Measurements from ENCODE around the gene RAD51B. TPM values are rescaled to one million over a fixed set of nuclear protein-coding genes. Genes with fewer than 3 reads are reported as not detected.

RAD51B gene
- total RNA-seq, 2 donors from 2014 or later, result 9.3 to 12.1 TPM

DNA sequence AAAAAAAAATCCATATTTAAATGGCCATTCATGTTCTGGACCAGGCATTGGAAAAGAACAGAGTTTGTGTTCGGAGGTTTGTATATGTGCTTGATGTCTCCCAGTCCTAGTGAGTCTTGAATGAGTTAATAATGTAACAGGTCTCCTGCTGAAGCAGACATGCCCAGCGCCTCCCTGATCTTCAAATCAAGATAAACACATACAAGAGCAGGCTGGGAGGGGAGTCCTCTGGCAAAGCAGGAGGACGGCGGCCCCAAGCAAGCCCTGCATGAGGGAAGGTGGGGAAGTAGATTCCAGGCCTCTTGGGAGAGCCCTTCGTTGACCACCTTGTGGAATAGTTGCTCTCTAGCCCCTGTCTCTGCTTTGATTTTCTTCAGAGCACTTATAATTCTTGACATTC, 817.0 kb downstream of the RAD51B start:
- no peak for TF ChIP-seq CTCF (IDR thresholded peaks at IDR 0.05)
- peaks cover 27 to 48% of the 10 kb centered on the region in 2 donors for H3K4me1 ChIP-seq (ENCODE audit: control insufficient read depth in 1 of 2, low read depth in 2 of 2)
- ATAC-seq (ENCODE audit: insufficient number of reproducible peaks, low FRiP score, low read depth) (no peak), DNase-seq (ENCODE audit: low spot score) (no peak)
- no peaks in the 10 kb centered on the region for H3K27me3 ChIP-seq (replicated peaks; ENCODE audit: insufficient read depth)
- no peak overlapping the region for H3K27ac ChIP-seq
- no peak overlapping the region for H3K4me3 ChIP-seq
- H3K9me3 ChIP-seq, result peaks cover 3% of the 10 kb centered on the region
- H3K36me3 ChIP-seq, result no peaks in the 10 kb centered on the region

DNA sequence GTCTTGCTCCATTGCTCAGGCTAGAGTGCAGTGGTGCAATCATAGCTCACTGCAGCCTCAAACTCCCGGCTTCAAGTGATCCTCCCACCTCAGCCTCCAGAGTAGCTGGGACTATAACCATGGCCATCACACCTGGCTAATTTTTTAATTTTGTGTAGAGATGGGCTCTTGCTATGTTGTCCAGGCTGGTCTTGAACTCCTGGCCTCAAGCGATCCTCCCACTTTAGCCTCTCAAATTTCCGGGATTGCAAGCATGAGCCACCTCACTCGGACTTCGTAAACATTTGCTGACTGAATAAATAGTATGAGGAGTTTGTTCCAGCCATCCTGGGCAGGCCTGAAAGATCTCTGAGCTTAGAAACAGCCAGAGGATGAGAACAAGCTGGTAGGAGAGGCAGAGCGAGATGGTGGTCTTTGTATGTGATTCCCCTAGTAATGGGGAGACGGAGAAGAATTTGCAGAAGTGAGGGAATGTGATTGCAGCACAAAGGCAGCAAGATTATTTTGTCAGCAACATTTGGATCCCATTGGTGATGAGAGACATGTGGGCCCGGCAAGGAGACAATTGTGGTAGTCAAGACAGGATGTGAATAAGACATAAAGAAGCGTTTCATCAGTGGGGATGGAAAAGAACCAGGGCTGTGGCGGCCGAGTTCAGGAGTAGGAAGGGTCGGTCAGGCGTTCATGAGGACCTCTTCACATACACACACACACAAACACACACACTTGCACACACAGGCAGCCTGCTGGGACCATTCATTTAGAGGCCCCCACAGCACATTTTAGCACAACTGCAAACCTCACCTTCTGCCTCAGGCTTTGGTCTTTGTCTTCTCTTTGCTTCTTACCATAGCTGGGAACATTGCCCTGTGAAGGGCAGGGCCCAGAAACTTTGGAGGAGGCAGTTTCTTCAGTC, 817.8 kb downstream of the RAD51B start:
- DNase-seq (ENCODE audit: low spot score) (no peak), ATAC-seq (ENCODE audit: insufficient number of reproducible peaks, low FRiP score, low read depth) (no peak)
- peaks cover 25 to 40% of the 10 kb centered on the region in 2 donors for H3K4me1 ChIP-seq (ENCODE audit: control insufficient read depth in 1 of 2, low read depth in 2 of 2)

DNA sequence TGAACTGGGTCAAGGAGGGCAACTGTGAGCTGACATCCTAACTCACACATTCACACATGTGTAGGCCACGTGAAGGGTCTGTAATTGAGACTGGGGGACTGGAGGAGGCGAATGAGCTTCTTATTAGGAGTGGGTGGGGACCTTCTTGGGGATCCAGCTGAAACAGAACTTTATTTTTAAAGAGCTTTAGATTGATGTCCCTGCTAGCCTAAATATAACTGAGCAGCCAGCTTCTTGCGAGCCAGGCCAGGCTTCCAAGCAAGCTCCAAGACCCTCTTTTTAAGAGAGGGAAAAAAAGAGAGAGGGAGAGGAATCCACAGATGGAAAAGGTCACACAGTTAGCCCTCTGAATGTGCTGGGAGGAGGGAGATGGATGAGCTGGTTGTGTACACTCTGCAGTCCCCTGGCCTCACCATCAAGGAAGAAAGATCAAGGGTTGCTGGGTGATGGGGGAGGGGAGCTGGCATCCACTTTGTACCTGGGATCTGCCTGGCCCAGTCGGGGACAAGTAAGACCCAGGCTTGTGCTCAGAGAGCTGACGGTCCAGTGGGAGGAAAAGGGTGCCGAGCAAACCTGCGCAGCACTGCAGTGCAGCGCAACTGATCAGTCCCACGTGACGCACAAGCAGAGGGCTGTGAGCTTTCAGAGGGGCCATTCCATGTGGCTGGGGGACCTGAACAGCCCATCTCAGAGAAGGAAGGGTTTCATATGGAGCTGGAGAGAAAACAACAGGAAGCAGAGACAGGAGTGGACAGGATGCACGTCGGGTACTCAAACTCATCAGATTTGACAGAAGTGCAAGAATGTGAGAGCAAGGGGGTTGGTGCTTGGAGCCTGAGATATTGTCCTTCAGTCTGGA, 818.8 kb downstream of the RAD51B start:
- Histone ChIP-seq H3K27me3 (replicated peaks; ENCODE audit: insufficient read depth) (no peaks in the 10 kb centered on the region), H3K9me3 (peaks cover 3% of the 10 kb centered on the region), H3K36me3 (no peaks in the 10 kb centered on the region), H3K27ac (peak overlapping the region in 1 of 2 donors; percentile 28), H3K4me1 (ENCODE audit: control insufficient read depth in 1 of 2, low read depth in 2 of 2) (peaks cover 19 to 33% of the 10 kb centered on the region in 2 donors), H3K4me3 (no peak overlapping the region)
- TF ChIP-seq CTCF (IDR thresholded peaks at IDR 0.05), result no peak
- ATAC-seq (ENCODE audit: insufficient number of reproducible peaks, low FRiP score, low read depth), result no peak
- DNase-seq (ENCODE audit: low spot score), result no peak

More for the DNA sequence above, 817.8 kb downstream of the RAD51B start:
- TF ChIP-seq CTCF (IDR thresholded peaks at IDR 0.05), result no peak
- Histone ChIP-seq H3K4me3 (no peak overlapping the region), H3K27me3 (replicated peaks; ENCODE audit: insufficient read depth) (no peaks in the 10 kb centered on the region), H3K36me3 (no peaks in the 10 kb centered on the region), H3K9me3 (peaks cover 3% of the 10 kb centered on the region), H3K27ac (peak overlapping the region in 1 of 2 donors; percentile 28)

- H3K27me3 ChIP-seq (replicated peaks; ENCODE audit: insufficient read depth), result no peaks in the 10 kb centered on the region
- peak overlapping the region; percentile 21 to 37 for H3K27ac ChIP-seq
- no peak overlapping the region for H3K4me3 ChIP-seq
- no peaks in the 10 kb centered on the region for H3K36me3 ChIP-seq
- DNase-seq (ENCODE audit: low spot score), result no peak
- peaks cover 3% of the 10 kb centered on the region for H3K9me3 ChIP-seq
- no peak for ATAC-seq (ENCODE audit: insufficient number of reproducible peaks, low FRiP score, low read depth)
- peaks cover 18 to 26% of the 10 kb centered on the region in 2 donors for H3K4me1 ChIP-seq (ENCODE audit: control insufficient read depth in 1 of 2, low read depth in 2 of 2)
- no peak for TF ChIP-seq CTCF (IDR thresholded peaks at IDR 0.05)
Observed at GRCh38 chr14:68639000-68639757, 819.6 kb downstream of the RAD51B start.

Data from thoracic aorta (tissue), 2 donors.